ENCODE results near the gene LYST. TPM values are rescaled to one million over a fixed set of nuclear protein-coding genes. Genes with fewer than 3 reads are reported as not detected.
A peak's percentile ranks its signal among the peaks of the same experiment; 100 is the strongest.

Gene LYST
- total RNA-seq, 4 donors from 2014 or later = 12.3 to 36.6 (median 21.0) TPM

GRCh38 chr1:235885655-235886262, 19.1 kb upstream of the LYST start:
- Histone ChIP-seq H3K36me3 (no peaks in the 10 kb centered on the region), H3K4me3 (no peak overlapping the region), H3K27me3 (no peaks in the 10 kb centered on the region), H3K9me3 (no peaks in the 10 kb centered on the region), H3K4me1 (peaks cover 12 to 41% (median 24%) of the 10 kb centered on the region in 3 donors), H3K27ac (no peak overlapping the region)
- intact Hi-C loops (cut with DNase I) = no loop called here
- no peak for TF ChIP-seq CTCF (IDR thresholded peaks at IDR 0.05)
- no peak for TF ChIP-seq POLR2A (IDR thresholded peaks at IDR 0.05)
- DNase-seq = no peak
- WGBS, 2 donors = 70 to 73% methylated on average over 3 of the region's 3 CpGs

GRCh38 chr1:235883261-235883927, 16.7 kb upstream of the LYST start:
- intact Hi-C loops (cut with DNase I) = no loop called here
- peak; percentile 6 for DNase-seq
- 11 to 12% methylated on average over 10 to 12 of the region's 12 CpGs for WGBS, 2 donors
- Histone ChIP-seq H3K27me3 (no peaks in the 10 kb centered on the region), H3K4me1 (peaks cover 12 to 59% (median 20%) of the 10 kb centered on the region in 3 donors), H3K36me3 (no peaks in the 10 kb centered on the region), H3K4me3 (peak overlapping the region in 3 of 4 donors; percentile 30 to 54 (median 32)), H3K27ac (peak overlapping the region; percentile 37 to 83 (median 76)), H3K9me3 (no peaks in the 10 kb centered on the region)
- TF ChIP-seq CTCF (IDR thresholded peaks at IDR 0.05) = no peak
- no peak for TF ChIP-seq POLR2A (IDR thresholded peaks at IDR 0.05)

- Histone ChIP-seq H3K9me3 (no peaks in the 10 kb centered on the region), H3K36me3 (no peaks in the 10 kb centered on the region), H3K4me3 (peak overlapping the region in 3 of 4 donors; percentile 30 to 54 (median 32)), H3K27ac (peak overlapping the region; percentile 37 to 83 (median 76)), H3K4me1 (peaks cover 12 to 60% (median 17%) of the 10 kb centered on the region in 3 donors), H3K27me3 (no peaks in the 10 kb centered on the region)
- WGBS, 2 donors = 33 to 35% methylated on average over 6 of the region's 6 CpGs
- intact Hi-C loops (cut with DNase I) = no loop called here
- DNase-seq = no peak
- TF ChIP-seq CTCF (IDR thresholded peaks at IDR 0.05) = no peak
- TF ChIP-seq POLR2A (IDR thresholded peaks at IDR 0.05) = no peak
These were observed 16.1 kb upstream of the LYST start for GRCh38 chr1:235882816-235883215.

GRCh38 chr1:235881930-235882700, 15.4 kb upstream of the LYST start:
- Histone ChIP-seq H3K27ac (peak overlapping the region in 2 of 4 donors; percentile 82 to 83), H3K36me3 (no peaks in the 10 kb centered on the region), H3K4me3 (peak overlapping the region in 2 of 4 donors; percentile 30 to 54), H3K9me3 (no peaks in the 10 kb centered on the region), H3K27me3 (no peaks in the 10 kb centered on the region), H3K4me1 (peaks cover 12 to 60% (median 17%) of the 10 kb centered on the region in 3 donors)
- intact Hi-C loops (cut with DNase I) = no loop called here
- WGBS, 2 donors = 86 to 87% methylated on average over 5 of the region's 5 CpGs
- DNase-seq = no peak
- TF ChIP-seq POLR2A (IDR thresholded peaks at IDR 0.05) = no peak
- no peak for TF ChIP-seq CTCF (IDR thresholded peaks at IDR 0.05)
